Activated CD4-positive, alpha-beta memory T cell treated with anti-CD3 and anti-CD28 coated beads for 36 hours (primary cell): ENCODE data around the gene PPP4R1. TPM values are rescaled to one million over a fixed set of nuclear protein-coding genes. Genes with fewer than 3 reads are reported as not detected.
"Not testable (repeated sequence)": the region's sequence is repeated elsewhere in the genome, so short reads cannot be mapped to it uniquely, and the experiment has no call there.

ENCODE experiments used
- CTCF ChIA-PET: fragments of 350-600 bp; sonication (Branson Sonifier 250); formaldehyde crosslinking; loops from one replicate; lab custom pipeline; 2021; ENCODE audit warnings: antibody characterized with exemption, inconsistent platforms; lab: Charles Lee
- POLR2A ChIA-PET: fragments of 350-600 bp; sonication (Branson Sonifier 250); formaldehyde crosslinking; loops from one replicate; lab custom pipeline; 2021; ENCODE audit warnings: antibody characterized with exemption; lab: Charles Lee
- DNase-seq: peaks from one replicate; pipeline ENCODE4 v3.0.0-alpha.2; 2020
- H3K27ac Mint-ChIP-seq: one replicate; pipeline ENCODE4 v1.8.0; 2021; ENCODE audit warnings: mixed read lengths
- H3K27me3 Mint-ChIP-seq: one replicate; pipeline ENCODE4 v1.8.0; 2021; ENCODE audit warnings: mixed read lengths
- H3K36me3 Mint-ChIP-seq: one replicate; pipeline ENCODE4 v1.8.0; 2021; ENCODE audit warnings: mixed read lengths
- H3K4me1 Mint-ChIP-seq: one replicate; pipeline ENCODE4 v1.8.0; 2021; ENCODE audit warnings: low read depth, mixed read lengths
- H3K4me3 Mint-ChIP-seq: one replicate; pipeline ENCODE4 v1.8.0; 2021; ENCODE audit warnings: mild to moderate bottlenecking, mixed read lengths
- H3K9me3 Mint-ChIP-seq: one replicate; pipeline ENCODE4 v1.8.0; 2021; ENCODE audit warnings: mixed read lengths
- intact Hi-C: fragments of 100-400 bp; cut with micrococcal nuclease; formaldehyde crosslinking; loops from one replicate; pipeline ENCODE4 v1.15.1; 2023
- total RNA-seq, 2 experiments: library from RNA; stranded (reverse); gene quantifications; one replicate each; pipeline ENCODE4 v1.2.3, GENCODE V29; 2021

The PPP4R1 gene
- total RNA-seq, 2 experiments from 2014 or later, result 39.3 to 44.5 TPM

- H3K27ac Mint-ChIP-seq, result no peak overlapping the region
- H3K4me1 Mint-ChIP-seq, result peaks cover 14% of the 10 kb centered on the region
- ChIA-PET CTCF (interaction anchor here (0.6 to 2.9 kb wide), 2 partner anchors 55 to 238 kb away, joined by 3 to 12 read pairs; no protein-coding TSS in a partner anchor), POLR2A (interaction anchor here (0.6 kb wide), 1 partner anchor 295 kb away, joined by 4 read pairs; the partner anchor contains the start of gene VAPA)
- H3K27me3 Mint-ChIP-seq, result no peaks in the 10 kb centered on the region
- no peak overlapping the region for H3K4me3 Mint-ChIP-seq
- intact Hi-C loops, result loop anchor here (10.0 kb wide), 3 partner anchors 474 to 914 kb away; partner anchors contain the start of gene MTCL1
- H3K36me3 Mint-ChIP-seq, result no peaks in the 10 kb centered on the region
- H3K9me3 Mint-ChIP-seq, result no peaks in the 10 kb centered on the region
- DNase-seq, result no peak
These were observed 4.7 kb upstream of the PPP4R1 start for GRCh38 chr18:9619056-9619455.

- POLR2A ChIA-PET, result interaction anchor here (0.5 kb wide), 1 partner anchor 380 kb away, joined by 3 read pairs; no protein-coding TSS in a partner anchor
- peaks cover 29% of the 10 kb centered on the region for H3K4me1 Mint-ChIP-seq
- CTCF ChIA-PET, result interaction anchor here (1.0 kb wide), 1 partner anchor 56 kb away, joined by 3 read pairs; no protein-coding TSS in a partner anchor
- no peak overlapping the region for H3K27ac Mint-ChIP-seq
- H3K9me3 Mint-ChIP-seq, result no peaks in the 10 kb centered on the region
- peaks cover 5% of the 10 kb centered on the region for H3K36me3 Mint-ChIP-seq
- DNase-seq, result no peak
- no peaks in the 10 kb centered on the region for H3K27me3 Mint-ChIP-seq
- intact Hi-C loops, result loop anchor here (10.0 kb wide), 3 partner anchors 472 to 912 kb away; partner anchors contain the start of gene MTCL1
- no peak overlapping the region for H3K4me3 Mint-ChIP-seq
These were observed 2.7 kb upstream of the PPP4R1 start for GRCh38 chr18:9617006-9617542.

GRCh38 chr18:9616049-9616448 lies 1.7 kb upstream of the PPP4R1 start:
- Mint-ChIP-seq H3K36me3 (peaks cover 9% of the 10 kb centered on the region), H3K4me1 (peaks cover 35% of the 10 kb centered on the region), H3K27ac (no peak overlapping the region), H3K9me3 (no peaks in the 10 kb centered on the region), H3K4me3 (no peak overlapping the region), H3K27me3 (no peaks in the 10 kb centered on the region)
- ChIA-PET CTCF (interaction anchor here (1.0 to 1.1 kb wide), 2 partner anchors 18 to 57 kb away, joined by 3 to 4 read pairs; no protein-coding TSS in a partner anchor), POLR2A (interaction anchor here (0.6 to 1.6 kb wide), 2 partner anchors 19 to 299 kb away, joined by 3 read pairs; no protein-coding TSS in a partner anchor)
- peak; percentile 30 for DNase-seq
- intact Hi-C loops, result loop anchor here (10.0 kb wide), 3 partner anchors 471 to 911 kb away; partner anchors contain the start of gene MTCL1

- CTCF ChIA-PET, result interaction anchor here (0.7 to 1.1 kb wide), 3 partner anchors 17 to 903 kb away, joined by 3 to 4 read pairs (median 3); no protein-coding TSS in a partner anchor
These were observed 980 bp upstream of the PPP4R1 start for GRCh38 chr18:9615280-9615797.

GRCh38 chr18:9613550-9614400 lies 584 bp downstream of the PPP4R1 start:
- Mint-ChIP-seq H3K9me3 (no peaks in the 10 kb centered on the region), H3K27ac (peak overlapping the region; percentile 91), H3K36me3 (peaks cover 14% of the 10 kb centered on the region), H3K4me3 (peak overlapping the region; percentile 95), H3K27me3 (no peaks in the 10 kb centered on the region), H3K4me1 (peaks cover 44% of the 10 kb centered on the region)
- ChIA-PET POLR2A (no interaction called here), CTCF (no interaction called here)
- DNase-seq, result peak; percentile 58
- intact Hi-C loops, result loop anchor here (1.0 to 10.0 kb wide), 10 partner anchors 17 to 1173 kb away; partner anchors contain the start of genes MTCL1 and RALBP1

More at GRCh38 chr18:9615280-9615797, 980 bp upstream of the PPP4R1 start:
- Mint-ChIP-seq H3K4me3 (peak overlapping the region; percentile 70), H3K27me3 (no peaks in the 10 kb centered on the region), H3K9me3 (no peaks in the 10 kb centered on the region), H3K4me1 (peaks cover 38% of the 10 kb centered on the region), H3K27ac (peak overlapping the region; percentile 78), H3K36me3 (peaks cover 14% of the 10 kb centered on the region)
- POLR2A ChIA-PET, result interaction anchor here (0.6 to 1.6 kb wide), 3 partner anchors 18 to 300 kb away, joined by 3 to 5 read pairs (median 3); partner anchors contain the start of gene VAPA
- no peak for DNase-seq
- intact Hi-C loops, result loop anchor here (10.0 kb wide), 3 partner anchors 471 to 911 kb away; partner anchors contain the start of gene MTCL1

DNA sequence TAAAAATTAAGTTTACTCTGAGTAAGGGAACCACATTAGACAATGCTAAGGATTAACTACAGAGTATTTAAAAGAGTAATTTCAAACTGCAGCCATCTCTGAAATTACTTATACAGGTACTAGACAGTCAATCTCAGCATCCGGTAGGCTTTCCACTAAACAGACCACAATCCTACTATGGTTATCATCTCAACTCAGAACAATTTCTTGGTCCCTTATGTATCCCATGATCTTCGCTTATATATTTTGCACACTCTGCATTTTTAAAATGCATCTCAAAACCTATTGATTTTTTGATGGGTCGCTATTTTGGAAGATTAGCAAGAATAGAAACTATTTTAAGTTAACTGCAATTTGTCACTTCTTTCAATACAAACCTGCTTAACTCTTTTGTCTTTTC lies 1.4 kb downstream of the PPP4R1 start:
- CTCF ChIA-PET, result interaction anchor here (0.7 to 1.4 kb wide), 3 partner anchors 11 to 100 kb away, joined by 3 to 4 read pairs (median 3); no protein-coding TSS in a partner anchor

GRCh38 chr18:9612215-9612830 lies 2.0 kb downstream of the PPP4R1 start:
- DNase-seq, result peak; percentile 30
- Mint-ChIP-seq H3K4me1 (peaks cover 53% of the 10 kb centered on the region), H3K4me3 (no peak overlapping the region), H3K27ac (peak overlapping the region; percentile 28), H3K36me3 (peaks cover 15% of the 10 kb centered on the region), H3K9me3 (no peaks in the 10 kb centered on the region), H3K27me3 (no peaks in the 10 kb centered on the region)
- ChIA-PET CTCF (interaction anchor here (0.6 to 1.4 kb wide), 5 partner anchors 11 to 295 kb away, joined by 3 to 4 read pairs (median 3); no protein-coding TSS in a partner anchor), POLR2A (no interaction called here)
- intact Hi-C loops, result loop anchor here (2.0 to 10.0 kb wide), 7 partner anchors 16 to 1174 kb away; partner anchors contain the start of genes MTCL1 and RALBP1

More for the DNA sequence above, 1.4 kb downstream of the PPP4R1 start:
- Mint-ChIP-seq H3K36me3 (peaks cover 14% of the 10 kb centered on the region), H3K4me3 (peak overlapping the region; percentile 95), H3K27ac (peak overlapping the region; percentile 91), H3K9me3 (no peaks in the 10 kb centered on the region), H3K4me1 (peaks cover 51% of the 10 kb centered on the region), H3K27me3 (no peaks in the 10 kb centered on the region)
- DNase-seq, result no peak
- POLR2A ChIA-PET, result no interaction called here
- intact Hi-C loops, result loop anchor here (1.0 to 10.0 kb wide), 10 partner anchors 16 to 1174 kb away; partner anchors contain the start of genes MTCL1 and RALBP1

DNA sequence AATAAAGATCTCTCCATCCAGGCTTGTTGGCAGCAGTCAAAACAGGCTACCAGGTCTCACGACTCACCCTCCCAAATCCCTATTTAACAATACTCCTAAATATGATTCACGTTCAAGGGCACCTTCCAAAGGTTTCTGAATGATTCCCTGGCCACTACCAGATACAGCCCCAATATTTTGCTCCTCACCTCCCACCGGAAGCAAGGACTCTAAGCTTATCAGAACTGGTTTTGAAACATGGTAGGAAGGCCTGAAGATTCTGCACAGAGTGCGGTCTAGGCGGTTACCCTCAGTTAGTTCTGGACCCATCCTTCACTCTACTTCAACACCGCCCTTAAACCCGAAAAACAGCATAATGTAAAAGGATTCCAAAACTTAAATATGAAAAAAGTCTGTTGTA lies 5.2 kb downstream of the PPP4R1 start:
- H3K36me3 Mint-ChIP-seq, result peaks cover 18% of the 10 kb centered on the region
- CTCF ChIA-PET, result interaction anchor here (1.2 kb wide), 1 partner anchor 535 kb away, joined by 3 read pairs; no protein-coding TSS in a partner anchor
- peaks cover 51% of the 10 kb centered on the region for H3K4me1 Mint-ChIP-seq
- intact Hi-C loops, result no loop called here
- POLR2A ChIA-PET, result no interaction called here
- no peaks in the 10 kb centered on the region for H3K9me3 Mint-ChIP-seq
- H3K27ac Mint-ChIP-seq, result no peak overlapping the region
- no peaks in the 10 kb centered on the region for H3K27me3 Mint-ChIP-seq
- DNase-seq, result no peak
- no peak overlapping the region for H3K4me3 Mint-ChIP-seq

- intact Hi-C loops, result no loop called here
- no peak overlapping the region for H3K27ac Mint-ChIP-seq
These were observed 5.6 kb downstream of the PPP4R1 start for GRCh38 chr18:9608728-9609127.

DNA sequence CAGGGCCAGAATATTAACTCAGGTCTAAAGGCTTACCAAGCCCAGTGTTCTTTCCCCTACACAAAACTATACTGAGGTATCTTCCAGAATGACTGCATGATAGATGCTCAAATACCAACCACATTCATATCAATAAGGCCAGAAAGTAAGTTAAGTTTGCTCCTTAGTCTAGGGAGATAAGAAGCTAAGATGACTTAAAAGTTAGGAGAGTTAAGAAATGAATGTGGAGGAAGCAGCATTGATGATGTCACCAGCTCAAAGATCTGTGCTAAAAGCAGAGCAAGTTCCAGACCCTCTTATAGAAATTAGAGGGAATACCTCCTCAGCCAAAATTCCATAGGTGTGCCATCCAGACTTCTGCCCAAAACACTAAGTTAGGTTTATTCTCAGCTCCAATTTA lies 6.1 kb downstream of the PPP4R1 start:
- Mint-ChIP-seq H3K4me3 (no peak overlapping the region), H3K27me3 (no peaks in the 10 kb centered on the region), H3K27ac (no peak overlapping the region), H3K9me3 (no peaks in the 10 kb centered on the region), H3K36me3 (peaks cover 14% of the 10 kb centered on the region), H3K4me1 (peaks cover 49% of the 10 kb centered on the region)
- CTCF ChIA-PET, result no interaction called here
- POLR2A ChIA-PET, result interaction anchor here (0.9 kb wide), 1 partner anchor 133 kb away, joined by 3 read pairs; the partner anchor contains the start of gene RALBP1
- intact Hi-C loops, result no loop called here
- DNase-seq, result no peak

More at GRCh38 chr18:9608728-9609127, 5.6 kb downstream of the PPP4R1 start:
- Mint-ChIP-seq H3K9me3 (no peaks in the 10 kb centered on the region), H3K4me1 (peaks cover 52% of the 10 kb centered on the region), H3K36me3 (peaks cover 18% of the 10 kb centered on the region), H3K4me3 (no peak overlapping the region), H3K27me3 (no peaks in the 10 kb centered on the region)
- DNase-seq, result no peak
- ChIA-PET POLR2A (no interaction called here), CTCF (no interaction called here)

DNA sequence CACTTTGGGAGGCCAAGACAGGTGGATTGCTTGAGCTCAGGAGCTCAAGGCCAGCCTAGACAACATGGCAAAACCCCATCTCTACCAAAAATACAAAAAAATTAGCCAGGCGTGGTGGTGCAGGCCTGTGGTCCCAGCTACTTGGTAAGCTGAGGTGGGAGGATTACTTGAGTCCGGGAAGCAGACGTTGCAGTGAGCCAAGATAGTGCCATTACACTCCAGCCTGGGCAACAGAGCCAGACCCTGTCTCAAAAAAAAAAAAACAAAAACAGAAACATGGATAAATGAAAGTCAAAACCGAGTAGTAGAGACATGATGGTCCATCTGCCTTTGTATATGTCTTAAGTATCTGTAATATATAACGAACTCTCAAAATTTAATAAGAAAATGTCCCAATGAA lies 7.2 kb downstream of the PPP4R1 start:
- H3K9me3 Mint-ChIP-seq, H3K27me3 Mint-ChIP-seq, DNase-seq, H3K27ac Mint-ChIP-seq, CTCF ChIA-PET, intact Hi-C loops, H3K4me3 Mint-ChIP-seq, POLR2A ChIA-PET: not testable (repeated sequence)
- Mint-ChIP-seq H3K4me1 (peaks cover 41% of the 10 kb centered on the region), H3K36me3 (peaks cover 15% of the 10 kb centered on the region)
